ENCODE data around the gene NDRG3.

DNA sequence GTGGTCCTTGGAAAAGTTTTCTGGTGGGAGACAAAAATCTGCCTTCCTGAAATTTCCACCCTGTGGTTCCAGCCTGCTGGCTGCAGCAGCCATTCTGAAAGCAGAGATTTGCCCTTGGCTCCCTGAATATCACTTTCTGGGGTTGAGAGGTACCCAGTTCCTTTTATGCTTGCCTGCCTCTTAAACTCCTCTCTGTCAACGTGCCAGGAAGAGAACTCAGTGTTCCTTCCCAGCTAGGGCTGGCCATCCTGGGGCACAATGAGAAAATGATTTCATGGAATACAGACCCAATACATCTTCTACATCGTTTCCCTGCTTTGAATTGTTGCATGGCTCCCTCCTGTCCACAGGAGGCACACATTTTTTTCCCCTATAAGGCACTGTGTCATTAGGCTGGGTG, 29.3 kb upstream of the NDRG3 start:
- TF ChIP-seq YY1 (IDR thresholded peaks at IDR 0.05; ENCODE audit: insufficient read depth, insufficient read length) (no peak), ZNF274 (IDR thresholded peaks at IDR 0.05; ENCODE audit: low read depth, low read length) (no peak), SUZ12 (IDR thresholded peaks at IDR 0.05; ENCODE audit: extremely low read depth, insufficient read depth, insufficient read length) (no peak)

Data from NT2/D1 (cell line).